GM18498 (cell line): ENCODE data around the gene S1PR4.
"Not testable (repeated sequence)": the region's sequence is repeated elsewhere in the genome, so short reads cannot be mapped to it uniquely, and the experiment has no call there.

ENCODE experiments used
- ATAC-seq: cut with Tn5 transposase; IDR thresholded peaks from one replicate; pipeline ENCODE4 v1.9.1; 2021; ENCODE audit warnings: mild to moderate bottlenecking, moderate library complexity; ENCODE audit not compliant: unreplicated experiment

Gene S1PR4

DNA sequence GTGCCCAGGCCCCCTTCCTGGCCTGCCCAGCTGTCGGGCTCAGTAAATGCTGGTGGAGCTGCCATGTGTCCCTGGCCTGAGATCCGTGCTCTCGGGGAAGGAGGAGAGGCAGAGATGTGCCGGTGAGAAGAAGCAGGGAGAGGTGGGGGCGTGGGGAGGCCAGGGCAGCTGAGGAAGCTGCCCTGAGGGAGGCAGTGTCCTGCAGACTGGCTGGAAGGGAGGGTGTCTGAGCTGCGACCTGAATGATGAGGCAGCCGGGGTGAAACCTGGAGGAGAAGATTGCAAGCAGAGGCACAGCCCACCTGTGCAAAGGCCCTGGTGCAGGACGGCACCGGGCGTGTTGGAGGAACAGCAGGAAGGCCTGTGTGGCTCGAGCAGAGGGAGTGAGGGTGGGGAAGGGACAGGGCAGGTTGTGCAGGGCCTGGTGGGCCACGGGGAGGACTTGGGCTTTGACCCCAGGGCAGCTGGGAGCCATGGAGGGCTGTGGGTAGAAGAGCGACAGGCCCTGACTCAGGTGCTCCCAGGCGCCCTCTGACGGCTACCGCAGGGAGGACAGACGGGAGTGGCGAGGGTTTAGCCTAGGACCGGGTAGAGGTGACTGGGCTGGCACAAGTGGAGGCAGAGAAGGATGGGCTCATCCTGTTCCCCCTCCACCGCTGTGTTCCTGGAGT, 31.9 kb downstream of the S1PR4 start:
- peak; percentile 58 for ATAC-seq

DNA sequence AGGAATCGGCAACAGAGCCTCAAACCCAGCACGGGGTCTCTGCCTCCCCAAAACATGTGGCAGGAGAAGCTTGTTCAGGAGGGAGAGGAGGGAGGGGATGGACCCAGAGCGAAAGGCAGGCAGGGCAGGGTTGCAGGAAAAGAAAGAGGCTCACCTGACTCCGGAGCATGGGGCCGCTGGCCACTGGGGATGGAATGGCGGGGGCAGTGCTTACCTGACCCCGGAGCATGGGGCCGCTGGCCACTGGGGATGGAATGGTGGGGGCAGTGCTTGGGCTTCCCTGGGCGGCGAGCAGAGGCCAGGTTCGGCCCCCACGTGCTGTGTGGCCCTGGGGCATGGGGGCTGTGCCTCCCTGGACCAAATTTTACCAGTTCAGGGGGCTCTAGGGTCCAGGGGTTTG, 32.6 kb downstream of the S1PR4 start:
- no peak for ATAC-seq

DNA sequence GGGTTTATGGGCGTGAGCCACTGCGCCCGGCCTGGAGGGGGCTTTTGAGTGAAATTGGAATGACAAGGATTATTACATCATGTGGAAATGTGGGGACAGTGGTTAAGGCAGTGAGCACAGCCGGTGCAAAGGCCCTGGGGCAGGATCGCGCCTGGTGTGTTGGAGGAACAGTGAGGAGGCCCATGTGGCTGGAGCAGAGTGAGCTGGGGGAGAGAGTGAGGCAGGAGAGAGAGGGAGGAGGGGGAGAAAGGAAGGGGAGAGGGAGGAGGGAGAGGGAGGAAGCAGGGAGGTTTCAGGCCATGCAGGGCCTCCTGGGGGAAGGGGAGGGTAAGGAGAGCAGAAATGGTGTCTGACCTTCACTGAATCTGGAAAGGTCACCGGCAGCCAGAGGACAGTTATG, 34.6 kb downstream of the S1PR4 start:
- no peak for ATAC-seq

GRCh38 chr19:3216874-3217273, 38.3 kb downstream of the S1PR4 start:
- no peak for ATAC-seq

GRCh38 chr19:3220576-3220975, 42.0 kb downstream of the S1PR4 start:
- no peak for ATAC-seq

DNA sequence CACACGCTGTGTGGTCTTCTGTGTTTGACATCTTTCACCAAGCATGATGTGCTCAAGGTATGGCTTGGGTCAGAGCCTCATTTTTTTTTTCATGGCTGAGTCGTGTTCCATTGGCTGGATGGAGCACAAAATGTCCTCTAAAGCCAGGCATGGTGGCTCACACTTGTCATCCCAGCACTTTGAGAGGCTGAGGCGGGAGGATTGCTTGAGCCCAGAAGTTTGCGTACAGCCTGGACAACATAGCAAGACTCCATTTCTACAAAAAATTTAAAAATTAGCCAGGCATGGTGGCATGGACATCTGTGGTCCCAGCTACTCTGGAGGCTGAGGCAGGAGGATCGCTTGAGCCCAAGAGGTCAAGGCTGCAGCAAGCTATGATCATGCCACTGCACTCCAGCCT, 43.0 kb downstream of the S1PR4 start:
- ATAC-seq = not testable (repeated sequence)

DNA sequence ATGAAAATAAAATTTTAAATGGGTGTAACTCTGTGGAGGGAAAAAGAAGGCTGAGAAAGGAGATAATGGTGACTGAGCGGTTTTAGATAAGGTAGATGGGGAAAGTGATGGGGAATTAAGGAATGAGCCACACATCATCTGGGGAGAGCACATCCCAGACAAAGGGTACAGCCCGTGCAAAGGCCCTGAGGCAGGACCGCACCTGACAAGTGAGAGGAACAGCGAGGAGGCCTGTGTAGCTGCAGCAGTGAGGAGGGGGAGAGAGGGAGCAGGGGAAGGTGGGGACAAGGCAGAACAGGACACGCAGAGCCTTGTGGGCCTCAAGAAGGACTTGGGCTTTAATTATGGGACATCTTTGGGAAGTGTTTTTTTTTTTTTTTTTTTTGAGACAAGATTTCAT, 44.1 kb downstream of the S1PR4 start:
- ATAC-seq = no peak

GRCh38 chr19:3224346-3225168, 46.0 kb downstream of the S1PR4 start, which contains the start of gene CELF5:
TSS of gene CELF5 (plus strand) at chr19:3224661. CDS start at chr19:3224740, 79 bp downstream.
- ATAC-seq = no peak

GRCh38 chr19:3225169-3225485, 46.6 kb downstream of the S1PR4 start:
- no peak for ATAC-seq

DNA sequence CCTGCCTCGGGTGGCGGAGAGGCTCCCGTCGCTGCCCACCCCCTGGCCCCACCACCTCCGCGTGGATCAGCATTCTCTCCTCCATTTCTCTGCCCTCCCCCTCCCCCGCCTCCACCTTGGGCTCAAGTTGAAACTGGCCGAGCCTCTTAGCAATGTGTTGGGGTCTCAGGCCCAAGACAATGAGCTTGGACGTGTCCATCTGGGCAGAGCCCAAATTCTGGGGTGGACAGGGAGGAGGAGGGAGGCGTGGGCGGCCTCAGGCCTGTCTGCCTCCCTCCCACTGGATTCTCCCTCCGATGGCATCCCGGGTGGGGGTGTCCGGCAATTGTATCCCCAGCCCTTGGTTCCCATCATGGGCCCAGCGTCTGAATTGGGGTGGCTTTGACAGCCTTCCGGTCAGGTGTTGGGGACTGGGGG, 47.1 kb downstream of the S1PR4 start:
- no peak for ATAC-seq

- ATAC-seq = no peak
Measured at GRCh38 chr19:3227054-3227626, 48.6 kb downstream of the S1PR4 start.

DNA sequence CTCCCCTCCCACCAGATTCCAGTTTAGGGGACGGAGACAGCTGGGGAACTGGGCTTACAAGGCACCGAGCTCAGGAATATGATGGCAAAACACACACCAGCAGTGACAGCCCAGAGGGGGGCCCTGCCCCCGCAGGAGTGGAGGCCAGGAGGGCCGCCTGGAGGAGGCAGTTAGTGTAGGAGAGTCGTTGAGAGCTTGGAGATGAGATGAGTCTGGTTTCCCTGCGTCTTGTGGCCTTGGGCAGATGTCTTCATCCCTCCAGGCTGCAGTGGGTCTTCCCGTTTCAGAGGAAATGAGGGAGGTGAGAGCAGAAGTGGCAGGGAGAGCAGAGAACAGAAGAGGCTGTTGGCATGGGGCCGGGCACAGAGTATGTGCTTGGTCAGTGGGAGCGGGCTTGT, 50.8 kb downstream of the S1PR4 start:
- ATAC-seq = no peak
